Measurements from ENCODE around the gene ACP4. TPM values are rescaled to one million over a fixed set of nuclear protein-coding genes. Genes with fewer than 3 reads are reported as not detected.
"Not testable (repeated sequence)": the region's sequence is repeated elsewhere in the genome, so short reads cannot be mapped to it uniquely, and the experiment has no call there.

Gene ACP4
- total RNA-seq, 1 experiment from 2014 or later: not detected

- no peak for DNase-seq (ENCODE audit: low read depth)
Measured at GRCh38 chr19:50796634-50797428, 6.6 kb downstream of the ACP4 start.

GRCh38 chr19:50797429-50797780 lies 7.2 kb downstream of the ACP4 start:
- DNase-seq (ENCODE audit: low read depth): no peak

GRCh38 chr19:50797781-50798658 lies 7.8 kb downstream of the ACP4 start:
- DNase-seq (ENCODE audit: low read depth): no peak

- no peak for DNase-seq (ENCODE audit: low read depth)
Measured at GRCh38 chr19:50798659-50799546, 8.7 kb downstream of the ACP4 start.

GRCh38 chr19:50799547-50799851 lies 9.3 kb downstream of the ACP4 start:
- no peak for DNase-seq (ENCODE audit: low read depth)

GRCh38 chr19:50801107-50801506 lies 10.9 kb downstream of the ACP4 start:
- DNase-seq (ENCODE audit: low read depth): no peak

- no peak for DNase-seq (ENCODE audit: low read depth)
Measured at GRCh38 chr19:50803633-50804419, 13.6 kb downstream of the ACP4 start.

- peak; percentile 98 for DNase-seq (ENCODE audit: low read depth)
Measured at GRCh38 chr19:50804420-50805272, 14.4 kb downstream of the ACP4 start.

GRCh38 chr19:50808856-50809255 lies 18.6 kb downstream of the ACP4 start:
- no peak for DNase-seq (ENCODE audit: low read depth)

GRCh38 chr19:50811622-50812238 lies 21.5 kb downstream of the ACP4 start:
- DNase-seq (ENCODE audit: low read depth): not testable (repeated sequence)

GRCh38 chr19:50812474-50812873 lies 22.3 kb downstream of the ACP4 start:
- DNase-seq (ENCODE audit: low read depth): no peak

- DNase-seq (ENCODE audit: low read depth): no peak
Measured at GRCh38 chr19:50814883-50815282, 24.7 kb downstream of the ACP4 start.

GRCh38 chr19:50815439-50815838 lies 25.2 kb downstream of the ACP4 start:
- no peak for DNase-seq (ENCODE audit: low read depth)

GRCh38 chr19:50817941-50818858 lies 28.0 kb downstream of the ACP4 start:
- no peak for DNase-seq (ENCODE audit: low read depth)

- DNase-seq (ENCODE audit: low read depth): no peak
Measured at GRCh38 chr19:50818859-50819472, 28.8 kb downstream of the ACP4 start.

- DNase-seq (ENCODE audit: low read depth): no peak
Measured at GRCh38 chr19:50819636-50820035, 29.4 kb downstream of the ACP4 start.

GRCh38 chr19:50820086-50820485 lies 29.9 kb downstream of the ACP4 start:
- no peak for DNase-seq (ENCODE audit: low read depth)
